SH-SY5Y (cell line): ENCODE measurements around the gene EMC1.

ENCODE experiments used
- GATA2 ChIP-seq: IDR thresholded peaks from 2 replicates; pipeline ENCODE4 v1.6.1; 2011; ENCODE audit warnings: mild to moderate bottlenecking, low read depth, low read length
- GATA3 ChIP-seq: IDR thresholded peaks from 2 replicates; pipeline ENCODE4 v1.6.1; 2011; ENCODE audit warnings: low read depth, mild to moderate bottlenecking, low read length, moderate library complexity

GRCh38 chr1:19169642-19170041 is 81.7 kb downstream of the EMC1 start:
- no peak for TF ChIP-seq GATA2
- TF ChIP-seq GATA3 = no peak
